GM19240 (cell line): Measurements from ENCODE around the gene NAV3.
"Not testable (repeated sequence)": the region's sequence is repeated elsewhere in the genome, so short reads cannot be mapped to it uniquely, and the experiment has no call there.

ENCODE experiments used
- DNase-seq: peaks from one replicate; pipeline ENCODE4 v3.0.0; 2011; ENCODE audit warnings: low spot score; ENCODE audit not compliant: insufficient read length

NAV3 gene

DNA sequence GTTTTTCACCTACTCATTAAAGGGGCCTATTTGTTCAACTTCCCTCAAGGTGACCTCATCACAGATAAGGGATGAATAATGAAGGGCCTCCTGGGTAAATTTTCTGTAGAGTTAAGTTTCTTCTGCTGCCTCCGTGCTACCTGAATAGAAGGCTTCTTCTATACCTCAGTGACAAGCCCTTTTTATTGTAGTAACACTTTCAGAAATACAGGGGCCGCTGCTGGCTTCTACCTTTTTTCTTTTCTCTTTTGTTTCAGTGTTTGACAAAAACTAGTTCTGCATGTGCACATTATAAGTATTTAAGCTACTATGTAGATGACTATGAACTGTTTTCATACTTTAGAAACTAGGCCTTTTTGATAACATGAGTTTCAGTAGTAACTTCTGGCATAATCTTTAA is 207.0 kb downstream of the NAV3 start:
- DNase-seq: no peak

DNA sequence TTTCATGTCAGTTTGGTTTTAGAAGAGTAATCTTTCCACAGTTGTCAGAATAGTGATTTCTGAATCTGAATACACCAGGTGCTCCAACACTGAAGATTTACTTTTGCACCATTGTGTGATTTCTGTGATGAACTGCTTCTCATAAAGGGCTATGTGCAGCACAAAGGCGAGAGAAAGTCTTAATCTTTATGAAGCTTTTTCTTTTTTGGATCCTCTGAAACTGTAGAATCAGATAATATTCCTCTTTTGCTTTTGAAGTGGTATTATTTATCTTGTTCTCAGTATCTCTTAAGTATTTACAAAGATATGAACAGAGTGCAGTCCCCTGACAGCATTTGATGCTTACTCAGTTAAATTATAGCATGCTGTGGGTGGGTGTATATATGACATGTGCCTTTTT is 207.8 kb downstream of the NAV3 start:
- DNase-seq: no peak

GRCh38 chr12:78038986-78039385 is 208.3 kb downstream of the NAV3 start:
- no peak for DNase-seq

- no peak for DNase-seq
These were observed 209.4 kb downstream of the NAV3 start for GRCh38 chr12:78040111-78040510.

DNA sequence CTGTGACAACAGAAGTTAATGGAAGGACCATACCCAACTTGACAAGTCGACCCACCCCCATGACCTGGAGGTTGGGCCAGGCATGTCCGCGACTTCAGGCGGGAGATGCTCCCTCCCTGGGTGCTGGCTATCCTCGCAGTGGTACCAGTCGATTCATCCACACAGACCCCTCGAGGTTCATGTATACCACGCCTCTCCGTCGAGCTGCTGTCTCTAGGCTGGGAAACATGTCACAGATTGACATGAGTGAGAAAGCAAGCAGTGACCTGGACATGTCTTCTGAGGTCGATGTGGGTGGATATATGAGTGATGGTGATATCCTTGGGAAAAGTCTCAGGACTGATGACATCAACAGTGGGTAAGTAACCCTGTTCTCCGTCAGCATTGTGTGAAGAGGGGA is 220.1 kb downstream of the NAV3 start:
- DNase-seq: no peak

DNA sequence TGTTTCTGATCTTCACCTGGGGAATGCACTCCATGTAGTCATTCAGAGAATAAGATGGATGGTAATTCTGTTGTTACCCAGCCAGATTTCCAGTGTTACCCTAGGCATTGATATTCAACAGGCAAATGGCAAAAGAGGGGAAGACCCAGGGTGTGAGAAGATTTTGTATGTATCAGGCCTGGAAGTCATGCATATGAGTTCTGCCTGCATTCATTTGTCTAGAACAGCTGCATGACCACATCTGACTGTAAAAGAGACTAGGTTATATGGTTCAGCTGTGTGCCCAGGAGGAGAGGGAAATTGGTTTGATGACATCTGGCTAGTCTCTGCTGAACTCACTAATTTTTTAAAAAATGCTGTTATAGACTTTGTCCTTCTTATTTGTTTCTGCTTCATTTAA is 224.9 kb downstream of the NAV3 start:
- no peak for DNase-seq

DNA sequence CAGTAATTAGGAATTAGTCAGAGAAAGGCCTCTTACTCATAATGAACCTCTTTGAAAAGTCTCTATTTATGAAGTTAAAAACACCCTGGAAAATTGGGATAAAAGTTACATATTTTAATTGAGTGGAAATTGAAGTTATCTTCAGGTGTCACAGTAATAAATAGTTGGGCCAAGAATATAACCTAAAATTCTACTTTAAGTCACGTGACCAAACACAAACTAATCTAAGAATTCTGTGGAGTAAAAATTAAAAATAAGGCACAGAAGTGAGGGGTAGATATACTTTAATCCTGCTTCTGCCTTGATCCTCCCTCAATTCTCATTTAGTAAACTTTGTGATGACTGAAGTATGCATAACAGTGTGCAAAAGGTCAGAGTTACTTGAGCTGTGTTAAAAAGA is 226.4 kb downstream of the NAV3 start:
- DNase-seq: no peak

DNA sequence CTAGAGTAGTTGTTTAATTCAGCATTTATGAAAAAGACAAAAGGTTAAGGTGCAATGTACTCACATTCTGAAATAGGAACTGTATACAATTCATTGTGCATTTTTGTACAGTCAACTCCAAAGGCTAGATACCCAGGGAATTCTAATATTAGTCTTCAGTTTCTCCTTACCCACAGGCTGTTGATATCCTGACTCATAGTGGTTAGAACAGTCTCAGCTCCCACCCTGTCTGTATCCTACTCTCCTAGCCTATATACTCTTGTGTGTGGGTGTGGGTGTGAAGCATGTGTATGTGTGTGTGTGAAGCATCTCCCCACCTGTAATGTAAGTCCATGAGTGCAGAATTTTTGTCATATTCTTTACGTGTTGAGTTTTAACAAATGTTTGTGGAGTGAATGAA is 229.5 kb downstream of the NAV3 start:
- DNase-seq: no peak

- no peak for DNase-seq
These were observed 232.1 kb downstream of the NAV3 start for GRCh38 chr12:78062786-78063185.

DNA sequence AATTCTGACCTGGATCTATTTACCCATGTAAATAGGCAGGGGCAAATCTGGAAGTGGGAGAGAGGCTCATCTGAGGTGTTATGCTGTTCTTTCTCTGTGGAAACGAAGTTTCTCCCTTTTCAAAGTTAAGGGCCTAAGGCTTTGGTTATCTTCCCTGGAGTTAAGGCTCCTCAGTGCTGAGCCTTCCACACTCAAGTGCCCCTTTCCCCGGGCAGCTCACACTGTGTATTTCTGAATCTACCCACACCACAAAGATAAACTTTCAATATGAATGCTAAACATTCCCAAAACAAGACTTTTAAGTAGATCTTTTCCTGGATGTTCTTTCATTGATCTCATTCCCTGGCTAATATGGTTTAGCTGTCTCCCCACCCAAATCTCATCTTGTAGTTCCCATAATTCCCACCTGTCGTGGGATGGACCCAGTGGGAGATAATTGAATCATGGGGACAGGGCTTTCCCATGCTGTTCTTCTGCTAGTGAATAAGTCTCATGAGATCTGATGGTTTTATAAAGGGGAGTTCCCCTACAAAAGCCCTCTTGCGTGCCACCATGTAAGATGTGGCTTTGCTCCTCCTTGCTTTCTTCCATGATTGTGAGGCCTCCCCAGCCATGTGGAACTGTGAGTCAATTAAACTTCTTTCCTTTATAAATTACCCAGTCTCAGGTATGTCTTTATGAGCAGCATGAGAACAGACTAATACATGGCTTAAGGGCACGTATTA is 251.1 kb downstream of the NAV3 start:
- no peak for DNase-seq

DNA sequence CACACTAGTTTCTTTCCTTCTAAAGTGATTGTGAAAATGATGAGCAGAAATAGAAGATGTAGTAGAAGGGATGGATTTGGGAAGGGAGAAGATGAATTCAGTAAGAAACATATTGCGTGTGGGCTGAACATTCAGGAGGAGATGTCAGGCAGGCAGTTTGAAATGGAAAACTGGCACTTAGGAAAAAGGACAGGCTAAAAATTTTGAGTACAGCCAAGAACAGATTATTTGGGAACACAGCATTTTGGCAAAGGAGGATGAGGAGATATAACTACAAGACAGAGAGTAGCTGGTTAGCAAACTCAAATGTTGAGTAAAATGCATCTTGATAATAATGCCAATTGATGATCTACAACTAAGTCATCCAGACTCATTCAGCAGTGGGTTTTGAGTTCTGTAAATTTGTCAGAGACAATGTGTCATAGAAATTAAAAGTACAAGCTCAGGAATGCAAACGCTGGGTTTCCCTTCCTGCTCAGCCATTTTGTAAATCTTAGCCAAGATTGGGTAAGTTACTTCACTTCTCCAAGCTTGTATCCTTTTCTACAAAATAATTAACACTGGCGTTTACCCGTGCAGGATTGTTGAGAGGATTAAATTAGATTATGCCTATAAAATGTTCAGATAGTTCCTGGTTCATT is 255.0 kb downstream of the NAV3 start:
- no peak for DNase-seq

GRCh38 chr12:78086553-78087362 is 256.1 kb downstream of the NAV3 start:
- DNase-seq: no peak

GRCh38 chr12:78087363-78087675 is 256.6 kb downstream of the NAV3 start:
- no peak for DNase-seq

- no peak for DNase-seq
These were observed 257.7 kb downstream of the NAV3 start for GRCh38 chr12:78088391-78088832.

DNA sequence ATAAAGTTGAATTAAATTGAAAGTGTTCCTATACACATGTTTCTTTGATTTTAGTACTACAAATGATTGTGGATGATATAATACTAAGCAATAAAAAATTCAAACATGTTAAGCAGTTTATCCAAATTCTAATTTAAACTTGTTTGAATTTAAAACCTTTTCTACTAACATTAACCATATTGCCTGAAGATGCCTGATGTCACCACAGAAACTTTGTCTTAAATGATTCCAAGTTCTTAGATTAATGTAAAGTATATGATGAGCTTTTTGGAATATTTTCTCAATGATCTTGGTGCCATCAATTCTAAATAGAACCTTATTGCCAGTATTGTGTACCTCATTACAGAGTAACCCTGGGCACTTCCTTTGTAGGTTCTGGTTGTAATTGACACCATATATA is 259.6 kb downstream of the NAV3 start:
- DNase-seq: no peak

DNA sequence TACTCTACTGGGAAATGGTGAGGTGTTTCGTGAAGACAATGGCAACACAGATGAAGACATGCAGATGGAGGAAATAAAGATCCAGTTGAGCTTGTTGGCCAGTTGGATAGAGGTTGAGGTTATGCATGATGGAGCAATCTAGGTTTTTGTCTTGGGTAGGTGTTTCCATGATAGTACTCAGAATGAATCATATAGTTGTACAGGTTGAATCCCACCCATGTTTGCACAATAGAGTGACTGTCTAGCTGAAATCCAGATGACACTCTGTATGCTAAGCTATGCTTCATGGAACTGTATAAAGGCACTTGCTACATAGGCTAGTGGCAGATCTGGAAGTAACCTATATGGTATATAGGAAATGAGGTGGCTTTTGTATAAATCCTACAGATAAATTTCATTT is 264.9 kb downstream of the NAV3 start:
- DNase-seq: no peak

GRCh38 chr12:78096909-78097597 is 266.4 kb downstream of the NAV3 start:
- no peak for DNase-seq

- DNase-seq: no peak
These were observed 269.1 kb downstream of the NAV3 start for GRCh38 chr12:78099806-78100205.

DNA sequence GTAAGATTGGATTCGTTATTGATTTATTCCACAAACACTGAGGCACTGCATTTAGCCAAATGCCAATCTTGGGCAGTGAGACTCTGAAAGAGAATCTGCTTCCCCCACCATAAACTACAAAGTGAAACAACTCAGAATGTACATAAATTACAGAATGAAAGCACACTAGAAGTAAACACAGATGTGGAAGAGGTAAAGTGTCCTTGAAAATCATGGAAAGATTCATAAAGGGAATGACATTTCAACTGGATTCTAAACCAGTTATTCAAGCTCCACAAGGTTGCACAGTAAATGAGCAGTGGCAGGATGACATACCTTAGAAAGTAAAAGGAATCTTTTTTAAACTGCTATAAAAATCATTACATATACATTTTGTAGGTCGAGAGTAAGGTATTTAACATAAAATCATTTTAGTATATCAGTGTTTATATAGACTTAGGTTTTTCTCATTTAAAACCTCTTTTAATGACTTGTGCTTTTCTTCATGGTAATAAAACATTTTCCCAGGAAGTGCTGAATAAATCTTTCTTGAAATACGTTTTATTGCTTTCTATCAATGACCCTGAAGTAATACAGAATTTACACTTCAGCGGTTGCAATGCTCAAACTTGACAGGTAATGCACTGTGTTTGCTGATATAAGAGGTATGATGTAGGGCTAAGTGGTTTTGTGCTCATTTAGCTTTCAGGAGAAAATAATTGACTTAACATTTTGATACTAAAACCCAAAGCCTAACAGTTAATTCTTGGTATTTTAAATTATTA is 270.6 kb downstream of the NAV3 start:
- no peak for DNase-seq

DNA sequence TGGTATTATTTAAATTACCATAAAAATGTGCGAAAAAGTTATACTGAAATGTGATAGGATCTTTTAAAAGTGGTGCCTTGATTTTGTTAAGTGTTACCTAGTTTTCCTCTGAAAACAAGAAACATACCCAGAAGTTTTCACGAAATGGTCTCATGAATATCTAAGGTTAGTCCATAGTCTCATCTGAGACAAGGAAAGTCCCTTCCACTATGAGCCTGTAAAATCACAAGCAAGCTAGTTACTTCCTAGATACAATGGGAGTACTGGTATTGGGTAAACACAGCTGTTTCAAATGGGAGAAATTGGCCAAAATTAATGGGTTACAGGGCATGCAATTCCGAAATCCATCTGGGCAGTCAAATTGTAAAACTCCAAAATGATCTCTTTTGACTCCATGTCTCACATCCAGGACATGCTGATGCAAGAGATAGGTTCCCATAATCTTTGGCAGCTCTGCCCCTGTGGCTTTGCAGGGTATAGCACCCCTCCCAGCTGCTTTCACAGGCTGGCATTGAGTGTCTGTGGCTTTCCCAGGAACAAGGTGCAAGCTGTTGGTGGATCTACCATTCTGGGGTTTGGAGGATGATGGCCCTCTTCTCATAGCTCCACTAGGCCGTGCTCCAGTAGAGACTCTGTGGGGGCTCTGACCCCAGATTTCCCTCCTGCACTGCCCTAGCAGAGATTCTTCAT is 271.4 kb downstream of the NAV3 start:
- DNase-seq: no peak

- not testable (repeated sequence) for DNase-seq
These were observed 272.1 kb downstream of the NAV3 start for GRCh38 chr12:78102801-78103200.
